Measurements from ENCODE around the gene PMAIP1. TPM values are rescaled to one million over a fixed set of nuclear protein-coding genes. Genes with fewer than 3 reads are reported as not detected.
"Not testable (repeated sequence)": the region's sequence is repeated elsewhere in the genome, so short reads cannot be mapped to it uniquely, and the experiment has no call there.

The PMAIP1 gene
- total RNA-seq, result 0.20 TPM
- long read RNA-seq, result 0 reads

DNA sequence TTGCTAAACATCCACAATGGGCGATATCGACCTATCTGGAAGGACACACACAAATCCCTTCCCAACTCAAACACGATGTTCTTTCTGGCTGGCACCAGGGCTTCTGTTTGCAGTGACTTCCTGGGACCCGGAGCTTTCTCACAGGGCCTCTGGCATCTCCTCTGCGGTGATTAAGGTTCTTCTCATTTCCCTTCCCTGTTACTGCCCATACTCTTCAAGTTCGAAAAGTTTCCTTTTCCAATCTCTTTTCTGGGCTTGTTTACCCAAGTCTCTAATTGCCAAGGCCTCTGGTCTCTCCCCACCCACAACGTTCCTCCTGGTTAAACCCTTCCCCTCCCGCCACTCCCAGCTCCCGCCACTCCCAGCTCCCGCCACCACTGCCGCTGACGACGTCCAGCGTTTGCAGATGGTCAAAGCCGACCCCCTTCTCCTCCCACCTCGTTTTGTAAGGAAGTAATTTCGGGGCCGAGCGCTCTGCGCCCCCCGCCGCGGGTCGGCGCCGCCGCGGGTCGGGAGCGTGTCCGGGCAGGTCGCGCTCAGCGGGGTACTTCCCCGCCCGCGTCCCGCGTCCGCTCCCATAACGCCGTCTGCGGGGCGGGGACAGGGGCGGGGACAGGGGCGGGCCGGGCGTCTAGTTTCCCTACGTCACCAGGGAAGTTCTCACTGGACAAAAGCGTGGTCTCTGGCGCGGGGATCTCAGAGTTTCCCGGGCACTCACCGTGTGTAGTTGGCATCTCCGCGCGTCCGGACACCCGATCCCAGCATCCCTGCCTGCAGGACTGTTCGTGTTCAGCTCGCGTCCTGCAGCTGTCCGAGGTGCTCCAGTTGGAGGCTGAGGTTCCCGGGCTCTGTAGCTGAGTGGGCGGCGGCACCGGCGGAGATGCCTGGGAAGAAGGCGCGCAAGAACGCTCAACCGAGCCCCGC lies at the start of gene PMAIP1:
TSS of gene PMAIP1 (plus strand) at position 699 of the 924 bp plus-strand sequence. CDS start at position 881, 182 bp downstream.
- ATAC-seq, result peak; percentile 99
- intact Hi-C loops (cut with micrococcal nuclease), result no loop called here

GRCh38 chr18:59851784-59852399 lies 47.9 kb upstream of the PMAIP1 start:
- ATAC-seq, result no peak
- intact Hi-C loops (cut with micrococcal nuclease), result no loop called here
- DNase-seq, result no peak

More for the DNA sequence above, at the start of gene PMAIP1:
- peak; percentile 85 for DNase-seq

DNA sequence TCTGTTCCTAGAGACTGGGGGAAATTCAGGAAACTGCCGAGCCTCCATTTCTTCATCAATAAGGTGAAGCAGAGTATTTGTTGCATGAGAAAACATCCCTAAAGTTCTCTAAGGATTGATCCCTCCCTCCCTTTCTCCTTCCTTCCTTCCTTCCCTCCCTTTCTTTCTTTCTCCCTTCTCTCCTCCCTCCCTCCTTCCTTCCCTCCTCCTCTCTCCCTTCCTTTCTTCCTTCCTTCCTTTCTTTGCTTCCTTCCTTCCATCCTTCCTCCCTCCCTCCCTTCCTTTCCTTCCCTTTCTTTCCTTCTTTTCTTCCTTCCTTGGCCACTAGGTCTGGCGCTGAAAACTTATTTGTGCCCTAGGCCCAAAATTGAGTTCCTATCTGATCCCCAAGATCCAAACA lies 47.2 kb upstream of the PMAIP1 start:
- DNase-seq, result no peak
- intact Hi-C loops (cut with micrococcal nuclease), result no loop called here
- ATAC-seq, result no peak

DNA sequence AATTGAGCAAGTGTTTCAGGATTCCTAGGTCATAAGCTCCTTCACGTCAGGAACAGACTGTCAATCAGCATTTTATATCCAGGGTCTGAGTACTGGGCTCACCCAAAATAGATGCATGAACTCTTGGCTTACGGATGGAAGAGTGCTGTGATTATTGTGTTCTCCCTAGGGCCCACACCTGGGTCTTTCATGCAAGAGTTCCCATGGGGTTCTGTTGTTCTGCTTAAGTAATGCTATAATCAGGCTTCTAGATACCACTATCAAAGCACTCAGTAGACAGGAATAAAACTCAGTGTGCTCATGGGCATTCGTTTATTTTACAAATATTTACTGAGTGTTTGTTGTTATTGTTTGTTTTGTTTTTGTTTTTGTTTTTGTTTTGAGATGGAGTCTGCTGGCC lies 46.4 kb upstream of the PMAIP1 start:
- DNase-seq, result no peak
- intact Hi-C loops (cut with micrococcal nuclease), result no loop called here
- no peak for ATAC-seq

DNA sequence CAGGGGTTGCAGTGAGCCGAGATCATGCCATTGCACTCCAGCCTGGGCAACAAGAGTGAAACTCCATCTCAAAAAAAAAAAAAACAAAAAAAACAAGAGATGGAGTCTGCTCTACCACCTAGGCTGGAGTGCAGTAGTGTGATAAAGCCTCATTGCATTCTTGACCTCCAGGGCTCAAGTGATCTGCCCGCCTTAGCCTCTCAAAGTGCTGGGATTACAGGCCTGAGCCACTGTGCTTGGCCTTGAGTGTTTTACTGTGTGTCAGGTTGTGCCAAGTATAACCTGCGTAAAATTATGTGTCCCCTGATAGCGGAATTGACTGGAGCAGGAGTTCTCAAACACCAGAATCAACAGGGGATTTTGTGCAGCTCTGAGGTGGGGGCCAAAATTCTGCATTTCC lies 45.8 kb upstream of the PMAIP1 start:
- DNase-seq; intact Hi-C loops (cut with micrococcal nuclease); ATAC-seq: not testable (repeated sequence)

GRCh38 chr18:59861009-59861408 lies 38.8 kb upstream of the PMAIP1 start:
- intact Hi-C loops (cut with micrococcal nuclease), result no loop called here
- DNase-seq (no peak), ATAC-seq (no peak)

GRCh38 chr18:59861963-59862819 lies 37.6 kb upstream of the PMAIP1 start:
- ATAC-seq (no peak), DNase-seq (no peak)
- intact Hi-C loops (cut with micrococcal nuclease), result no loop called here

- ATAC-seq (no peak), DNase-seq (no peak)
- intact Hi-C loops (cut with micrococcal nuclease), result no loop called here
Measured at GRCh38 chr18:59865241-59865986, 34.4 kb upstream of the PMAIP1 start.

GRCh38 chr18:59866551-59867269 lies 33.1 kb upstream of the PMAIP1 start:
- DNase-seq (no peak), ATAC-seq (no peak)
- intact Hi-C loops (cut with micrococcal nuclease), result no loop called here

DNA sequence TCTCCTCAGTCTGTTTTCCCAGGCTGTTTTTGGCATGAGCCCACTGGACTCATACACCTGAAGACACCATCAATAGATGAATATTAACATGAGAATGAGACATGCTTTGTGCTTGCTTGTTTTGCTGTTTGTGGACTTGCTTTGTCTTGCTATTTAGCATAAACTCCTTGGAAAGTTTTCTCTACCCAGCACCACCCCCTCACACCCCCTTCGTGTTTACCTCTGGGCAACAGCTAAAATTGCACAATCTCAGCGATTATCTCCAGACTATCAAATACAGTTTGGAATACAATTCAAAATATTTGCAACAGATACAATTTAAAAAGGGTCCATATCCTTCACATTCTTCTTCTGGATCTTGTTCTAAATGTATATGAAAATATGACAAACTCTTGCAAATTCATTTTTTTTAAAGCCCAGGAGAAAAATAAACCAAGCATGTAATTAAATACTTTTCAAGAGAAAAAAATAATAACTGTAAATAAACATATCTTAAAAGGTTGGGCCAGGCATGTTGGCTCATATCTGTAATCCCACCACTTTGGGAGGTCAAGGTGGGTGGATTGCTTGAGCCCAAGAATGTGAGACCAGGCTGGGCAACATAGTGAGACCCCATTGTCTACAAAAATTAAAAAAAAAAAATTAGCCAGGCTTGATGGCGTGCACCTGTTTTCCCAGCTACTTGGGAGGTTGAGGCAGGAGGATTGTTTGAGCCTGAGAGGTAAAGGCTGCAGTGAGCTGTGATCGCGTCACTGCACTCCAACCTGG lies 32.3 kb upstream of the PMAIP1 start:
- intact Hi-C loops (cut with micrococcal nuclease), result no loop called here
- ATAC-seq (no peak), DNase-seq (no peak)

DNA sequence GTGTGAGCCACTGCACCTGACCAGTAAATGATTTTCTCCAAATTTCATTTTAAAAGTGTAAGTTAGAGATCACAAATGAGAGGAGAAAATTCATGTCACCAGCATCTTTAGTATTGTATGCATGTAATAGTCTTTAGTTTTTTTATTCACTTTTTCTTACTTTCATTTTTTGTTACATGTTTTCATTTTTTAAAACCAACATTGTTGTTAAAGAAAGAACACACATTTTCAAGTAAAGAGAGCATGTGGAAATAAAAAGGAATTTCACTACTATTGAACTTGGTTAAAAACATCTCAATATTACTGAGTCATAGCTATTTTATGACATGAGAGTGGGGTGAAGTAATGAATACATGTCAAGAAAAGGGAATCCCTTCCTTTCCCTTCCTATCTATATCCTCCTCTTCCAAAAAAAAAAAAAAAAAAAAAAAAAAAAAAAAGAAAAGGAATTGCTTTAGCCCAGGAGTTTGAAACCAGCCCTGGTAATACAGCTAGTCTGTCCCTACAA lies 29.1 kb upstream of the PMAIP1 start:
- intact Hi-C loops (cut with micrococcal nuclease), result no loop called here
- ATAC-seq, result no peak
- DNase-seq, result no peak

GRCh38 chr18:59871711-59872362 lies 28.0 kb upstream of the PMAIP1 start:
- DNase-seq, result no peak
- no peak for ATAC-seq
- intact Hi-C loops (cut with micrococcal nuclease), result no loop called here

DNA sequence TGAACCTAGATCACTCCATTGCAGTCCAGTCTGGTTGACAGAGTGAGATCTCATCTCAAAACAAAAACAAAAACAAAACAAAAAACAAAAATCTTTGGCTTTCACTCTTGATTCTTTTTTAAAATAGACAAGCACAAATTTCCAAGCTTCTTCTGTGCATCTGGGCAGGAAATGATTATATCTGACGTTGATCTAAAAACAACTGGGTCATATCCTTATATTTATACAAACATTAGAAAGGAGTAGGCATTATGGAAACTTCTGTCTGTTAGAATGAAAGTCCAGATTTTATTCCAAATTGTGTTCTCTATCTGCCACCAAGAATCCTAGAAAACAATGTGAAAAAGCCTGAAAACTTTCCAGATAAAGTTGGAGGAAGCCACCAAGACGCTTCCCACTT lies 26.2 kb upstream of the PMAIP1 start:
- intact Hi-C loops (cut with micrococcal nuclease), result no loop called here
- ATAC-seq, result no peak
- no peak for DNase-seq

GRCh38 chr18:59874166-59874565 lies 25.6 kb upstream of the PMAIP1 start:
- DNase-seq (no peak), ATAC-seq (no peak)
- intact Hi-C loops (cut with micrococcal nuclease), result no loop called here

GRCh38 chr18:59876310-59876626 lies 23.5 kb upstream of the PMAIP1 start:
- no peak for DNase-seq
- no peak for ATAC-seq
- intact Hi-C loops (cut with micrococcal nuclease), result no loop called here

DNA sequence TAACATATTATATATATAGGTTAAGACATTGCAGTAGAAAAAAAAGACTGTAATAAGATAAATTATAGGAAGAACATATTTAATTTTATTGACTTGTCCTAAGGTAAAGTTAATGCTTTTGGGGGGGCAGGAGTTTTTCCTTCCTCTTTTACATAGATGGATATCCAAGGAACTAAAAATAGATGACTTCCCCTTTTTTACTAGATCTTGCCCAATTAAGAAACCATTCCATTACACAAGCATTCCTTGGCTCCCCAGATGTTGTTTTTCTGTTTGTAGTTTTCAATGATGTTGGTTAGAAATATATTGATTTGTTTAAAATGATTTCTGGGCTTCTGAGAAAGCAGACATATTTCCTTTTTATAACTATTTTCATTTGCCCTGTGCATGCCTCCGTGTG lies 22.4 kb upstream of the PMAIP1 start:
- ATAC-seq, result no peak
- intact Hi-C loops (cut with micrococcal nuclease), result no loop called here
- DNase-seq, result no peak

- intact Hi-C loops (cut with micrococcal nuclease), result no loop called here
- ATAC-seq (no peak), DNase-seq (no peak)
Measured at GRCh38 chr18:59878644-59879043, 21.2 kb upstream of the PMAIP1 start.

Data from left ventricle myocardium superior (tissue), 1 donor.